H1 (cell line): Measurements from ENCODE around the gene SETX. TPM values are rescaled to one million over a fixed set of nuclear protein-coding genes. Genes with fewer than 3 reads are reported as not detected.

Source experiments
- CTCF ChIA-PET: fragments of 300-600 bp; sonication (Branson Sonifier 250); formaldehyde crosslinking; loops from one replicate; lab custom pipeline; 2021; ENCODE audit not compliant: partially characterized antibody; lab: Charles Lee
- POLR2A ChIA-PET: fragments of 300-600 bp; sonication (Branson Sonifier 250); formaldehyde crosslinking; loops from one replicate; lab custom pipeline; 2021; ENCODE audit warnings: inconsistent platforms; ENCODE audit not compliant: partially characterized antibody; lab: Charles Lee
- DNase-seq, 2 experiments: peaks; one replicate each; pipeline versions ENCODE4 v3.0.0 to v3.0.0-alpha.2; 2010 to 2022; ENCODE audit warnings: low spot score in 2 of 2, low read depth in 1 of 2, mixed read lengths in 1 of 2
- FAIRE-seq: peaks from 2 replicates; lab custom pipeline; 2011; peaks lifted over from hg19 to GRCh38; lab: Jason Lieb, UNC
- H2AFZ ChIP-seq: 2 replicates; pipeline ENCODE4 v1.8.1; 2012; ENCODE audit warnings: low read length, inconsistent platforms
- H2AK5ac ChIP-seq: 2 replicates; pipeline ENCODE4 v1.6.1; 2013; ENCODE audit warnings: low read depth, low read length
- H2BK120ac ChIP-seq: replicated peaks from 2 replicates; pipeline ENCODE3; 2013; ENCODE audit warnings: low read depth, low read length, inconsistent platforms
- H2BK12ac ChIP-seq: 2 replicates; pipeline ENCODE4 v1.6.1; 2013; ENCODE audit warnings: low read depth, low read length
- H2BK15ac ChIP-seq: 2 replicates; pipeline ENCODE4 v1.6.1; 2013; ENCODE audit warnings: low read length
- H2BK20ac ChIP-seq: 2 replicates; pipeline ENCODE4 v1.6.1; 2013; ENCODE audit warnings: low read length
- H2BK5ac ChIP-seq: 2 replicates; pipeline ENCODE4 v1.6.1; 2013; ENCODE audit warnings: low read depth, low read length
- H3K14ac ChIP-seq: 2 replicates; pipeline ENCODE4 v1.6.1; 2013; ENCODE audit warnings: inconsistent platforms; ENCODE audit not compliant: insufficient read length
- H3K18ac ChIP-seq: 2 replicates; pipeline ENCODE4 v1.6.1; 2013; ENCODE audit warnings: low read length; ENCODE audit errors: extremely low read depth
- H3K23ac ChIP-seq: 2 replicates; pipeline ENCODE4 v1.6.1; 2013; ENCODE audit warnings: inconsistent platforms; ENCODE audit not compliant: insufficient read length
- H3K23me2 ChIP-seq: 2 replicates; pipeline ENCODE4 v1.6.1; 2013; ENCODE audit warnings: low read depth, low read length
- H3K27ac ChIP-seq: 2 replicates; pipeline ENCODE4 v1.6.1; 2011; ENCODE audit warnings: low read depth, low read length, inconsistent platforms
- H3K27me3 ChIP-seq, 4 experiments: replicated peaks in 1 of 4; 1 replicate in 1 of 4; 2 replicates in 3 of 4; pipeline versions ENCODE4 v1.6.1 to v1.8.1; 2011 to 2013; ENCODE audit warnings: low read length in 3 of 4, mild to moderate bottlenecking in 3 of 4, inconsistent platforms in 2 of 4, mixed read lengths in 2 of 4, moderate library complexity in 1 of 4; ENCODE audit not compliant: control insufficient read depth in 3 of 4, insufficient read depth in 3 of 4; ENCODE audit errors: extremely low read depth in 1 of 4
- H3K36me3 ChIP-seq, 4 experiments: 2 replicates each; pipeline versions ENCODE4 v1.6.1 to v1.8.1; 2011 to 2013; ENCODE audit warnings: mild to moderate bottlenecking in 4 of 4, low read length in 3 of 4, moderate library complexity in 2 of 4, control low read depth in 1 of 4, inconsistent platforms in 1 of 4; ENCODE audit not compliant: insufficient read depth in 4 of 4, control insufficient read depth in 2 of 4
- H3K4ac ChIP-seq: replicated peaks from 2 replicates; pipeline ENCODE3; 2013; ENCODE audit warnings: low read length, low read depth, mixed read lengths, inconsistent platforms; ENCODE audit not compliant: insufficient read length
- H3K4me1 ChIP-seq, 4 experiments: replicated peaks in 1 of 4; 1 replicate in 1 of 4; 2 replicates in 3 of 4; pipeline versions ENCODE4 v1.6.1 to v1.8.1; 2011 to 2013; ENCODE audit warnings: low read length in 3 of 4, inconsistent platforms in 2 of 4, mixed read lengths in 1 of 4; ENCODE audit not compliant: insufficient read depth in 4 of 4, control insufficient read depth in 3 of 4
- H3K4me2 ChIP-seq, 2 experiments: 2 replicates each; pipeline versions ENCODE4 v1.6.1 to v1.8.1; 2011 to 2013; ENCODE audit warnings: low read depth in 2 of 2, low read length in 2 of 2, control low read depth in 1 of 2, inconsistent platforms in 1 of 2, mild to moderate bottlenecking in 1 of 2; ENCODE audit not compliant: insufficient read depth in 1 of 2
- H3K4me3 ChIP-seq, 4 experiments: fragments of 200-600, 300-600 bp in 1 of 4; sonication (generic), shearing (Covaris generic), sonication (Bioruptor Twin) in 1 of 4; 2 replicates each; pipeline versions ENCODE4 v1.5.1 to v1.8.1; 2011 to 2016; ENCODE audit warnings: low read length in 4 of 4, low read depth in 3 of 4, control low read depth in 2 of 4, inconsistent platforms in 2 of 4, mild to moderate bottlenecking in 2 of 4, mixed read lengths in 1 of 4, moderate library complexity in 1 of 4; ENCODE audit not compliant: insufficient read depth in 2 of 4; ENCODE audit errors: extremely low read depth in 1 of 4
- H3K56ac ChIP-seq: replicated peaks from 2 replicates; pipeline ENCODE3; 2013; ENCODE audit warnings: low read depth, mild to moderate bottlenecking, mixed read lengths, low read length, inconsistent platforms; ENCODE audit not compliant: insufficient read length
- H3K79me1 ChIP-seq: 2 replicates; pipeline ENCODE4 v1.6.1; 2013; ENCODE audit warnings: low read depth, low read length, control low read depth
- H3K79me2 ChIP-seq, 2 experiments: 2 replicates each; pipeline versions ENCODE4 v1.6.1 to v1.8.1; 2012 to 2013; ENCODE audit warnings: low read length in 2 of 2, mild to moderate bottlenecking in 2 of 2, inconsistent platforms in 1 of 2; ENCODE audit not compliant: insufficient read depth in 2 of 2, control insufficient read depth in 1 of 2
- H3K9ac ChIP-seq, 4 experiments: replicated peaks in 1 of 4; 1 replicate in 1 of 4; 2 replicates in 3 of 4; pipeline versions ENCODE4 v1.6.1 to v1.8.1; 2011 to 2013; ENCODE audit warnings: low read depth in 3 of 4, low read length in 3 of 4, control low read depth in 2 of 4, mild to moderate bottlenecking in 2 of 4, moderate library complexity in 2 of 4, inconsistent platforms in 1 of 4; ENCODE audit errors: extremely low read depth in 1 of 4
- H3K9me3 ChIP-seq, 2 experiments: 2 replicates each; pipeline versions ENCODE4 v1.6.1 to v1.8.1; 2012 to 2013; ENCODE audit warnings: mild to moderate bottlenecking in 2 of 2, moderate library complexity in 2 of 2, control low read depth in 1 of 2, inconsistent platforms in 1 of 2, low read depth in 1 of 2, low read length in 1 of 2, mixed read lengths in 1 of 2; ENCODE audit not compliant: insufficient read depth in 2 of 2
- H4K20me1 ChIP-seq, 2 experiments: replicated peaks in 1 of 2; 2 replicates each; pipeline versions ENCODE3 to v1.8.1; 2011 to 2013; ENCODE audit warnings: inconsistent platforms in 2 of 2, low read length in 2 of 2, mild to moderate bottlenecking in 1 of 2; ENCODE audit not compliant: insufficient read depth in 2 of 2, control insufficient read depth in 1 of 2
- H4K5ac ChIP-seq: 2 replicates; pipeline ENCODE4 v1.6.1; 2013; ENCODE audit warnings: low read length, low read depth, mixed read lengths, inconsistent platforms; ENCODE audit not compliant: insufficient read length
- H4K8ac ChIP-seq: 2 replicates; pipeline ENCODE4 v1.8.0; 2013; ENCODE audit warnings: mild to moderate bottlenecking, moderate library complexity, low read length, inconsistent platforms; ENCODE audit not compliant: insufficient read depth; ENCODE audit errors: extremely low read depth
- H4K91ac ChIP-seq: replicated peaks from 2 replicates; pipeline ENCODE3; 2013; ENCODE audit warnings: low read length, mixed read lengths, inconsistent platforms; ENCODE audit not compliant: insufficient read length
- CEBPB ChIP-seq: IDR thresholded peaks from 2 replicates; pipeline ENCODE4 v1.6.1; 2012; ENCODE audit warnings: low read depth, low read length
- EGR1 ChIP-seq: IDR thresholded peaks from 2 replicates; pipeline ENCODE4 v1.6.1; 2011; ENCODE audit warnings: low read depth, low read length, borderline replicate concordance
- KDM1A ChIP-seq: fragments of 200-600, 300-600 bp; sonication (generic); IDR thresholded peaks from 2 replicates; pipeline ENCODE4 v1.7.1; 2016; ENCODE audit warnings: mild to moderate bottlenecking, low read length, borderline replicate concordance
- KDM5A ChIP-seq: fragments of 200-600 bp; IDR thresholded peaks from 2 replicates; pipeline ENCODE4 v1.7.1; 2012; ENCODE audit warnings: mild to moderate bottlenecking, low read length, inconsistent platforms, mixed read lengths
- SAP30 ChIP-seq: fragments of 300-600 bp; sonication (generic); IDR thresholded peaks from 2 replicates; pipeline ENCODE4 v1.7.1; 2012; ENCODE audit warnings: low read length, moderate library complexity, mild to moderate bottlenecking, inconsistent platforms; ENCODE audit not compliant: insufficient read depth, insufficient replicate concordance
- SRF ChIP-seq: IDR thresholded peaks from 2 replicates; pipeline ENCODE4 v1.6.1; 2011; ENCODE audit warnings: mild to moderate bottlenecking, low read depth, low read length, moderate library complexity
- WGBS, 2 experiments: shearing (Covaris generic) in 1 of 2; methylation state at CpG; one replicate each; pipeline versions ENCODE4 v1.1.6 to v1.1.7; 2013 to 2015; ENCODE audit warnings: low lambda C conversion rate in 2 of 2, mixed read lengths in 2 of 2, inconsistent platforms in 1 of 2, low coverage in 1 of 2, missing lambda C conversion rate in 1 of 2; ENCODE audit not compliant: insufficient replicate concordance in 2 of 2, insufficient coverage in 1 of 2, insufficient read length in 1 of 2; ENCODE audit errors: extremely low coverage in 1 of 2, missing lambda C conversion rate in 1 of 2; 5-methylcytosine and 5-hydroxymethylcytosine counted together
- polyA plus RNA-seq, 7 experiments: library from polyadenylated mRNA; depleted of rRNA in 3 of 7; stranded (reverse) in 5 of 7; unstranded in 2 of 7; fragments of >200 nt in 5 of 7; fragments of 200-250 nt in 2 of 7; gene quantifications; 1 replicate in 5 of 7; 2 replicates in 1 of 7; 4 replicates in 1 of 7; pipeline versions ENCODE4 v1.2.1 to v1.2.3, GENCODE V29; 2011 to 2013; ENCODE audit warnings: missing spikeins in 2 of 7, mixed read lengths in 2 of 7
- total RNA-seq: library from RNA; stranded (reverse); fragmentation: NEBNext Ultra II Directional; extraction: Animal tissue kit (Norgen Biotek cat#: 25700); gene quantifications from 2 replicates; pipeline ENCODE4 v1.2.1, GENCODE V29; 2021
- TF ChIP-seq, protein P1 (sequence below): IDR thresholded peaks from 2 replicates; pipeline ENCODE4 v1.6.1; 2012; ENCODE audit warnings: low read length, inconsistent platforms

Gene SETX
- total and polyA plus RNA-seq, 2 of the 8 experiments (the other 6 are each of a cell fraction or from before 2014, with no cell fraction given) = 15.1 to 37.9 TPM

DNA sequence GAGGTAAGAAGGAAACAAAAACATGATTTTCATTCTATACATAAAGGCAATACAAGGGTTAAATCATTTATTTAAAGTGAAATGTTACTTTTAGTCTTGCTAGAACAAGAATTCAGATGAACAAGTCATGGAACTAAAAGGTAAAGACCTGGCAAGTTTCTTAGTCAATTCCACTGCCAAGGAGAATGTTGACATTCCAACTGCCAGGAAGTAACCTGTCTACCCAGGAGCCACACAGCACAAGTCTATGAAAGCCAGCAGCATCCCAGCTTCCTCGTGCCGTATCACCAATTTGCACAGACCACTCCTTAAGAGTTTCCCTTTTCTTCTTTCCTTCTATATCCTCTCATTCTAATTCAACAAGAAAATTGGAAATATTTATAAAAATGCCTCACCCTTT is 79.9 kb downstream of the SETX start:
- no peak overlapping the region for H3K4me2 ChIP-seq
- H3K36me3 ChIP-seq = peaks cover 5 to 92% (median 63%) of the 10 kb centered on the region in 4 experiments; a peak in 7 of 8 replicates
- DNase-seq (no peak), FAIRE-seq (no peak)
- peaks cover 1 to 4% of the 10 kb centered on the region in 2 experiments for H4K20me1 ChIP-seq
- no peak overlapping the region for H2AFZ ChIP-seq
- no peak overlapping the region for H3K56ac ChIP-seq
- no peak overlapping the region for H2AK5ac ChIP-seq
- POLR2A ChIA-PET = interaction anchor here (1.1 kb wide), 1 partner anchor 31 kb away, joined by 3 read pairs; no protein-coding TSS in a partner anchor
- no peaks in the 10 kb centered on the region for H3K27me3 ChIP-seq
- H4K5ac ChIP-seq = no peak overlapping the region
- no peaks in the 10 kb centered on the region for H3K4me1 ChIP-seq
- H3K14ac ChIP-seq = no peak overlapping the region
- no peak overlapping the region for H3K4ac ChIP-seq
- WGBS, 2 experiments = 100% methylated on average over 2 of the region's 2 CpGs; no CpG with 5 or more reads in 1 of the 2 experiments
- H2BK20ac ChIP-seq = no peak overlapping the region
- H4K91ac ChIP-seq = no peak overlapping the region
- CTCF ChIA-PET = interaction anchor here (0.7 to 1.6 kb wide), 3 partner anchors 12 to 20 kb away, joined by 3 to 4 read pairs (median 3); no protein-coding TSS in a partner anchor
- no peaks in the 10 kb centered on the region for H3K23me2 ChIP-seq
- no peak overlapping the region for H3K27ac ChIP-seq
- H3K4me3 ChIP-seq = no peak overlapping the region
- no peak overlapping the region for H4K8ac ChIP-seq
- no peak overlapping the region for H2BK15ac ChIP-seq
- H3K9ac ChIP-seq = no peak overlapping the region
- H3K9me3 ChIP-seq = no peaks in the 10 kb centered on the region
- H3K18ac ChIP-seq = no peak overlapping the region
- H2BK12ac ChIP-seq = no peak overlapping the region
- H3K79me2 ChIP-seq = no peaks in the 10 kb centered on the region
- H2BK120ac ChIP-seq = no peak overlapping the region
- H3K23ac ChIP-seq = no peak overlapping the region
- H2BK5ac ChIP-seq = no peak overlapping the region
- H3K79me1 ChIP-seq = no peaks in the 10 kb centered on the region
- TF ChIP-seq CEBPB (no peak), KDM1A (no peak), SRF (no peak), SAP30 (no peak), EGR1 (no peak), KDM5A (no peak)
- TF ChIP-seq, protein P1, sequence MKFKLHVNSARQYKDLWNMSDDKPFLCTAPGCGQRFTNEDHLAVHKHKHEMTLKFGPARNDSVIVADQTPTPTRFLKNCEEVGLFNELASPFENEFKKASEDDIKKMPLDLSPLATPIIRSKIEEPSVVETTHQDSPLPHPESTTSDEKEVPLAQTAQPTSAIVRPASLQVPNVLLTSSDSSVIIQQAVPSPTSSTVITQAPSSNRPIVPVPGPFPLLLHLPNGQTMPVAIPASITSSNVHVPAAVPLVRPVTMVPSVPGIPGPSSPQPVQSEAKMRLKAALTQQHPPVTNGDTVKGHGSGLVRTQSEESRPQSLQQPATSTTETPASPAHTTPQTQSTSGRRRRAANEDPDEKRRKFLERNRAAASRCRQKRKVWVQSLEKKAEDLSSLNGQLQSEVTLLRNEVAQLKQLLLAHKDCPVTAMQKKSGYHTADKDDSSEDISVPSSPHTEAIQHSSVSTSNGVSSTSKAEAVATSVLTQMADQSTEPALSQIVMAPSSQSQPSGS = no peak
